Measurements from ENCODE around the gene ABCC3.

GRCh38 chr17:50657627-50658026, 22.9 kb downstream of the ABCC3 start:
- no peak for TF ChIP-seq POLR2A (IDR thresholded peaks at IDR 0.05)
- no peak for TF ChIP-seq CTCF (IDR thresholded peaks at IDR 0.05)
- no peak for TF ChIP-seq POLR2AphosphoS5 (IDR thresholded peaks at IDR 0.05)
- TF ChIP-seq EP300 (IDR thresholded peaks at IDR 0.05), result no peak

Data from stomach (tissue), 4 donors.